HG03135 (cell line): ENCODE results near the gene PLB1.

ENCODE experiments used
- ATAC-seq: cut with Tn5 transposase; IDR thresholded peaks from one replicate; pipeline ENCODE4 v1.9.1; 2021; ENCODE audit warnings: mild to moderate bottlenecking, moderate library complexity; ENCODE audit not compliant: unreplicated experiment

PLB1 gene

GRCh38 chr2:28557389-28558131, 61.7 kb downstream of the PLB1 start:
- ATAC-seq, result no peak

GRCh38 chr2:28558158-28558820, 62.4 kb downstream of the PLB1 start:
- ATAC-seq, result no peak

DNA sequence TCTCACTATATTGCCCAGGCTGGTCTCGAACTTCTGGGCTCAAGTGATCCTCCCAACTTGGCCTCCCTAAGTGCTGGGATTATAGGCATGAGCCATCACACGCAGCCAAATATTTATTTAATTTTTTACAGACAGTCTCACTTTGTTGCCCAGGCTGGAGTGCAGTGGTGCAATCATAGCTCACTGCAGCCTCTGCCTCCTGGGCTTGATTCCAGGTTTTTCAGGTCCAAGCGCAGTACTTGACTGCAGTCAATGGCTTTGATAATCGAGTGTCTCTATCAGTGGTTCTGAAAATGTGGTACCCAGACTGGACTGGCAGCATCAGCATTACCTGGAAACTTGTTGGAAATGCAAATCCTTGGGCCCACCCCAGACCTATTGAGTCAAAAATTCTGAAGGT, 63.1 kb downstream of the PLB1 start:
- ATAC-seq, result no peak

GRCh38 chr2:28563869-28564268, 68.0 kb downstream of the PLB1 start:
- ATAC-seq, result no peak

- no peak for ATAC-seq
These were observed 68.5 kb downstream of the PLB1 start for GRCh38 chr2:28564346-28564745.

- ATAC-seq, result no peak
These were observed 69.2 kb downstream of the PLB1 start for GRCh38 chr2:28565033-28565432.

- no peak for ATAC-seq
These were observed 69.9 kb downstream of the PLB1 start for GRCh38 chr2:28565720-28566295.

DNA sequence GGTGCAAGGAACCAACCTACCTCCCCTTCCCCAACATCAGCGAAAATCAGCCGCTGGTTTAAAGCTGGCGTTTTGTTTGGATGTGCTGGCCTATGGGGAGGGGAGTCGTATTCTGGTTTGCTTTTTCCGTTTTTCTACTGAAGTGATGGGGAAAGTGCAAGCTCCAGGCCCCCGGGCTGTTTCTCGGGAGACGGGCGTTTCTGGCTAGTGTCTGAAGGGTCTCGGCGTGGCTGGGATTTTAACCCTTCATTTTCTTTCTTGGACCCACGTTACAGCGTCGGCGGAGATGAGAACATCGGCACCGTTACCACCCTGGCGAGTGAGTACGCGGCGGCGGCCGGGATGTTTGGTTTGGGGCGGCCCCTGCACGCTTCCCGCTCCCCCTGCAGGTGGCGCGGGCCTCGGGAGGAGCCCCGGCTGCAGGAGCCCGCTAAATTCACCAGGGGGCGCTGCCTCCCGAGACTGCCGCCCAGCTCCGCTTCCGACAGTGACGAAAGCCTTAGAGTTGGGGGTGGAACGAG, 70.7 kb downstream of the PLB1 start:
- peak; percentile 96 for ATAC-seq

- no peak for ATAC-seq
These were observed 71.2 kb downstream of the PLB1 start for GRCh38 chr2:28567061-28567471.

- no peak for ATAC-seq
These were observed 72.2 kb downstream of the PLB1 start for GRCh38 chr2:28568036-28568435.

DNA sequence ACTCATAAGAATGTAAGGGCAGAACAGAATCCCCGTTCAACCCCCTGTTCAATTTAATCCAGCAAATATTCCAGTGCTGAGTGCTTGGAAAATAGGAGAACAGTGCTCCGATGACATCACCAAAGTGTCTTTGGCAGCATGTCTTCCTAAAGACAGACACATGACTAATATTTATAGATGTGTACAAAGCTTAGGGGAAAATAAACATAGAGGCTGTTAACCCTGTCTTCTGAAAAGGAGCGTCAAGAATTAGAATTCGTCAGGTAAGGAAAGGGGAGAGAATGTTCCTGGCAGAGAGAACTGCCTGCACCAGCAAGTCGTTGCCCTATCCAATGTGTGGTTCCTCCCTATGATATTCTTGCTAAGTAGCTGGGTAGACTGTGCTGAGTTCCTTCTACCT, 72.7 kb downstream of the PLB1 start:
- ATAC-seq, result no peak

DNA sequence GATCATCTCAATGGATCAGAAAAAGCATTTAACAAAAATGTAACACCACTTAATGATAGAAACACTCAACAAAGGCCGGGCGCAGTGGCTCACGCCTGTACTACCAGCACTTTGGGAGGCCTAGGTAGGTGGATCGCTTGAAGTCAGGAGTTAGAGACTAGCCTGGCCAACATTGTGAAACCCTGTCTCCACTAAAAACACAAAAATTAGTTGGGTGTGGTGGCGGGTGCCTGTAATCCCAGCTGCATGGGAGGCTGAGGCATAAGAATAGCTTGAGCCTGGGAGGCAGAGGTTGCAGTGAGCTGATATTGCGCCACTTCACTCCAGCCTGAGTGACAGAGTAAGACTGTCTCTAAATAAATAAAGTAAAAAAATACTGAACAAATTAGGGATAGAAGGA, 74.6 kb downstream of the PLB1 start:
- no peak for ATAC-seq

- no peak for ATAC-seq
These were observed 80.9 kb downstream of the PLB1 start for GRCh38 chr2:28576714-28577113.

DNA sequence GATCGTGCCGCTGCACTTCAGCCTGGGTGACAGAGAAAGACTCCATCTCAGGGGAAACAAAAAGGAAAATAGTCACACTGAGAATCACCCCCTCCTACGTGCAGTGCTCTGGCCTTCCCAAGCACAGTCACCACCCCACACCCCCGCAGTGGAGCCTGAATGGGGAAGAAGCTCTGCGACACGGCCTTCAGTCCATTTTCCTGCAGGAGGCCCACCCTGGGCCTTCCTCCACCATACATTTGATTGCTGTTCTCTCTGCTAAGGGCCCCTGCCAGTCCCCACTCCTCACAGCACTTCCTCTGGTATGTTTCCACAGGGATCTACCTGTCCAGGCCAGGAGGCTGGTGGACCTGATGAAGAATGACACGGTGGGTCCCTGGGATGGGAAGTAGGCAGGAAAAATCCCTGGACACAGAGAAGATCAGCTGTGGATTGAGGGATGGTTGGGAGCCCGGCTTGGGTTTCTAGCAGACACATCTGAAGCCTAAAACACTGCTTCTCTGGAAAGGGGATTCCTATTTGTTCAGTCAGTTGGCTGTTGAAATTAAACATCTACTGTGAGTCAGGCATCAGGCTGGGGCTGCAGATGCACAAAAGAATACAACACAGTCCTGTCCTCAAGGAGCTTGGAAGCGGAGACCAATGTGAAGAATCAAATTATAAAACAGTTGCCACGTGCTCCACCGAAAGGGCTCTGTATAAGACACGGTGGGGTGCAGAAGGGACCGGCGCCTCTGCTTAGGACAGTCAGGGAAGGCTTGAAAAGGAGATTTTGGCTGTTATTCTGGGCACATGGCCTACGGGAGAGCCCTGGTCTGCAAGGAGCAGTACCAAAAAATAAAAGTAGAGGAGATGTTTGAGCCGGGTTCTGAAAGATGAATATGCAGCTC, 82.2 kb downstream of the PLB1 start:
- ATAC-seq, result no peak

DNA sequence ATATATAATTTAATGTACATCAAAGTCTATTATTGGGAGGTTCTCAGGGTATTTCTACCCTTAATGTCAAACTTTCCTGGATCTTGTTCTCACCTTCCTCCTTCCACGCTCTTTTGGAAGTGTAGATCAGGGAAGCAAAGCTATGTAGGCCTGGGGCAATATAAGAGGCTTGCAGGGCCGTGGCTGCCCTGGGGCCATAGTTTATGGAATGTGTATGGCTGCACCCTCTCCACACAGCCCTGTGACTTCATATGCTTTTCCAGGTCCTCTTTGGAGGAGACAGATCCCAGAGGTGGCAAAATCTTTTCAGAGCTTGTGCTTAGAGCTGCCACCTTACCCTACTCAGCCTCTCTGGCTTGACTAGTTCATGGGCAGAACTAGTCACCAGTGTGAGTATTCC, 82.9 kb downstream of the PLB1 start:
- no peak for ATAC-seq

DNA sequence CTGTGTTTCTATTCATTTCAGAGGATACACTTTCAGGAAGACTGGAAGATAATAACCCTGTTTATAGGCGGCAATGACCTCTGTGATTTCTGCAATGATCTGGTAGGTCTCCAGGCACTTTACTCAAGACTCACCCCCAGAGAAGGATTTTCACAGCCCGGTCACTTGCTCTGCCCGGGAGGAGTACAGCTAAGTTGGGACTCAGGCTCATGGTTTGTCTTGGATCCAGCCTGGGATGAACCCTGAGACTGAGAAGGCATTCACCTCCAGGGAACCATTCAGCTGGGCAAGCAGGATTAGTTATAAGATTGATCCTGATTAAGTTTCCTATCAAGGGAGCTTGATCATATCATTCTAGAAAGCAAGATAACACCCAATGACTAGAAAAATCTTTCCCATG, 83.7 kb downstream of the PLB1 start:
- no peak for ATAC-seq

- ATAC-seq, result no peak
These were observed 84.2 kb downstream of the PLB1 start for GRCh38 chr2:28580078-28580477.

DNA sequence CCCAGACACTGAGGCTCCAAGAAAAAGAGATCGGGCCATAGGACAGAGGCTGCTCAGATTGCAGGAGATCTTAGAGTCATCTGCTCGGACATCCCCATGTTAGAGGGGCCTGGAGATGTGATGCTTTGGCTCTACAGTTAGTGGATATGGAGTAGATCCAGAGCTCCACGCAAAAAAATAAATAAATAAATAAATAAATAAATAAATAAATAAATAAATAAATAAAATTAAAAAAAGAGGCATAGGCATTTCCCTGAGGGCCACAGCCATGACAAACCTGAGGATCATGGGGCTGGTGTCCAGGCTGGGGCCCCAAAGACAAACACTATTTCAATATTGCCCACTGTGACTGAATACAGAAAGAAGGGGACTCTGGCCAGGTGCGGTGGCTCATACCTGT, 85.5 kb downstream of the PLB1 start:
- ATAC-seq, result no peak

DNA sequence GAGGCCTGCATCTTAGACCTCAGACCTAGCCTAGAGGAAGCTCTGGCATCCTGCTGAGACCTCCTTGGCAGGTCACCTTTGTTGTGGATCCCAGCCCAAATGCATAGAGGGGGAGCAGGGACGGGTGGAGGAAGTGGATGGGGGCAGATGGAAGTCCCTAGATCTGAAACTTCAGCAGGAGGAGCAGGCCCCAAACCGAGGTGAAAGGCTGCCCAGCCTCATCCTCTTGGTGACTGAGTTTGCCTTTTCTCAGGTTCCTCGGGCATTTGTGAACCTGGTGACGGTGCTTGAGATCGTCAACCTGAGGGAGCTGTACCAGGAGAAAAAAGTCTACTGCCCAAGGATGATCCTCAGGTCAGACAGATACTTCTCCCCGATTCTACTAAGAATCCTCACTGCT, 86.3 kb downstream of the PLB1 start:
- no peak for ATAC-seq

GRCh38 chr2:28582595-28582994, 86.7 kb downstream of the PLB1 start:
- ATAC-seq, result no peak

GRCh38 chr2:28583899-28584553, 88.2 kb downstream of the PLB1 start:
- no peak for ATAC-seq
